DOHH2 (cell line): ENCODE data around the gene TBCD.

Experiments
- H3F3A ChIP-seq: fragments of 200-600 bp; sonication (generic), shearing (Covaris generic); 2 replicates; pipeline ENCODE4 v1.6.0; 2016; ENCODE audit warnings: antibody characterized with exemption, mild to moderate bottlenecking; ENCODE audit not compliant: control insufficient read depth, insufficient read depth
- H3K27ac ChIP-seq: fragments of 200-600 bp; sonication (generic); 2 replicates; pipeline ENCODE4 v1.5.1; 2014; ENCODE audit warnings: low read depth, mild to moderate bottlenecking, low read length, moderate library complexity
- H3K27me3 ChIP-seq: fragments of 200-600 bp; sonication (generic); 2 replicates; pipeline ENCODE4 v1.6.1; 2014; ENCODE audit warnings: mild to moderate bottlenecking, low read length, mixed read lengths; ENCODE audit not compliant: control insufficient read depth
- H3K36me3 ChIP-seq: fragments of 200-600 bp; sonication (generic); 2 replicates; pipeline ENCODE4 v1.6.1; 2014; ENCODE audit warnings: mild to moderate bottlenecking, low read length, moderate library complexity, mixed read lengths; ENCODE audit not compliant: control insufficient read depth
- H3K4me1 ChIP-seq: fragments of 200-600 bp; sonication (generic); 2 replicates; pipeline ENCODE4 v1.6.1; 2014; ENCODE audit warnings: mild to moderate bottlenecking, low read length, mixed read lengths; ENCODE audit not compliant: control insufficient read depth
- H3K4me2 ChIP-seq: fragments of 200-600 bp; sonication (generic); 2 replicates; pipeline ENCODE4 v1.6.0; 2014; ENCODE audit warnings: mild to moderate bottlenecking, low read length, moderate library complexity
- H3K4me3 ChIP-seq: fragments of 200-600 bp; sonication (generic); 2 replicates; pipeline ENCODE4 v1.5.1; 2014; ENCODE audit warnings: mild to moderate bottlenecking, low read length, mixed read lengths
- H3K79me2 ChIP-seq: fragments of 200-600 bp; sonication (generic); 2 replicates; pipeline ENCODE4 v1.6.1; 2014; ENCODE audit warnings: mild to moderate bottlenecking, low read length, mixed read lengths; ENCODE audit not compliant: control insufficient read depth
- H3K9me2 ChIP-seq: fragments of 200-600 bp; sonication (generic); replicated peaks from 2 replicates; pipeline ENCODE4 v1.6.1; 2014; ENCODE audit warnings: mild to moderate bottlenecking, low read length, mixed read lengths; ENCODE audit not compliant: control insufficient read depth
- H3K9me3 ChIP-seq: fragments of 200-600 bp; sonication (generic); 2 replicates; pipeline ENCODE4 v1.6.1; 2014; ENCODE audit warnings: antibody characterized with exemption, low read length, mixed read lengths; ENCODE audit not compliant: control insufficient read depth, insufficient read depth
- H4K20me1 ChIP-seq: fragments of 200-600 bp; sonication (generic); 2 replicates; pipeline ENCODE4 v1.6.0; 2014; ENCODE audit warnings: low read depth, mild to moderate bottlenecking, antibody characterized with exemption, low read length, moderate library complexity; ENCODE audit not compliant: control insufficient read depth, insufficient read depth
- CTCF ChIP-seq: fragments of 200-600 bp; sonication (generic); IDR thresholded peaks from one replicate; pipeline ENCODE4 v1.5.1; 2014; ENCODE audit warnings: antibody characterized with exemption, mild to moderate bottlenecking, low read depth, low read length; ENCODE audit not compliant: poor library complexity, severe bottlenecking
- EZH2phosphoT487 ChIP-seq: fragments of 200-600 bp; sonication (generic); IDR thresholded peaks from 2 replicates; pipeline ENCODE4 v1.6.1; 2017; ENCODE audit warnings: borderline replicate concordance, mild to moderate bottlenecking, antibody characterized with exemption, low read length, moderate library complexity, mixed read lengths

TBCD gene

GRCh38 chr17:82751171-82751570 lies 694 bp upstream of the TBCD start:
- H3K9me2 ChIP-seq: no peaks in the 10 kb centered on the region
- no peaks in the 10 kb centered on the region for H3K9me3 ChIP-seq
- TF ChIP-seq EZH2phosphoT487 (no peak), CTCF (no peak)
- H3K4me3 ChIP-seq: peak overlapping the region; percentile 58
- no peaks in the 10 kb centered on the region for H3F3A ChIP-seq
- H3K27me3 ChIP-seq: no peaks in the 10 kb centered on the region
- no peak overlapping the region for H3K27ac ChIP-seq
- H3K79me2 ChIP-seq: peaks cover 43% of the 10 kb centered on the region
- H3K4me2 ChIP-seq: peak overlapping the region; percentile 52; the same call in 1 of the 2 replicates
- peaks cover 20% of the 10 kb centered on the region for H3K4me1 ChIP-seq
- peaks cover 10% of the 10 kb centered on the region for H3K36me3 ChIP-seq
- no peaks in the 10 kb centered on the region for H4K20me1 ChIP-seq

GRCh38 chr17:82752371-82753200 lies 721 bp downstream of the TBCD start:
- Histone ChIP-seq H3K4me1 (peaks cover 20% of the 10 kb centered on the region), H3K36me3 (peaks cover 13% of the 10 kb centered on the region), H3K79me2 (peaks cover 51% of the 10 kb centered on the region), H3F3A (no peaks in the 10 kb centered on the region), H3K4me2 (peak overlapping the region; percentile 91), H3K9me3 (no peaks in the 10 kb centered on the region), H3K9me2 (no peaks in the 10 kb centered on the region), H3K27me3 (no peaks in the 10 kb centered on the region), H4K20me1 (no peaks in the 10 kb centered on the region), H3K4me3 (peak overlapping the region; percentile 90), H3K27ac (peak overlapping the region; percentile 68)
- no peak for TF ChIP-seq CTCF
- no peak for TF ChIP-seq EZH2phosphoT487

GRCh38 chr17:82753201-82753464 lies 1.3 kb downstream of the TBCD start:
- Histone ChIP-seq H3F3A (no peaks in the 10 kb centered on the region), H3K4me2 (peak overlapping the region; percentile 91), H3K4me1 (peaks cover 20% of the 10 kb centered on the region), H3K36me3 (peaks cover 13% of the 10 kb centered on the region), H3K79me2 (peaks cover 54% of the 10 kb centered on the region), H3K27ac (no peak overlapping the region), H3K9me3 (no peaks in the 10 kb centered on the region), H4K20me1 (no peaks in the 10 kb centered on the region), H3K9me2 (no peaks in the 10 kb centered on the region), H3K4me3 (peak overlapping the region; percentile 90), H3K27me3 (no peaks in the 10 kb centered on the region)
- TF ChIP-seq CTCF (no peak), EZH2phosphoT487 (no peak)
